Measurements from ENCODE around the gene CASS4. TPM values are rescaled to one million over a fixed set of nuclear protein-coding genes. Genes with fewer than 3 reads are reported as not detected.

CASS4 gene
- total RNA-seq, 6 experiments from 2014 or later, result 0.66 to 2.1 (median 0.83) TPM

GRCh38 chr20:56369179-56369578 lies 42.9 kb upstream of the CASS4 start:
- WGBS (ENCODE audit: insufficient coverage, low coverage, low lambda C conversion rate, missing lambda C conversion rate), result 100% methylated on average over 4 of the region's 4 CpGs
- no peak for TF ChIP-seq POLR2A (IDR thresholded peaks at IDR 0.05)
- TF ChIP-seq, protein P1, sequence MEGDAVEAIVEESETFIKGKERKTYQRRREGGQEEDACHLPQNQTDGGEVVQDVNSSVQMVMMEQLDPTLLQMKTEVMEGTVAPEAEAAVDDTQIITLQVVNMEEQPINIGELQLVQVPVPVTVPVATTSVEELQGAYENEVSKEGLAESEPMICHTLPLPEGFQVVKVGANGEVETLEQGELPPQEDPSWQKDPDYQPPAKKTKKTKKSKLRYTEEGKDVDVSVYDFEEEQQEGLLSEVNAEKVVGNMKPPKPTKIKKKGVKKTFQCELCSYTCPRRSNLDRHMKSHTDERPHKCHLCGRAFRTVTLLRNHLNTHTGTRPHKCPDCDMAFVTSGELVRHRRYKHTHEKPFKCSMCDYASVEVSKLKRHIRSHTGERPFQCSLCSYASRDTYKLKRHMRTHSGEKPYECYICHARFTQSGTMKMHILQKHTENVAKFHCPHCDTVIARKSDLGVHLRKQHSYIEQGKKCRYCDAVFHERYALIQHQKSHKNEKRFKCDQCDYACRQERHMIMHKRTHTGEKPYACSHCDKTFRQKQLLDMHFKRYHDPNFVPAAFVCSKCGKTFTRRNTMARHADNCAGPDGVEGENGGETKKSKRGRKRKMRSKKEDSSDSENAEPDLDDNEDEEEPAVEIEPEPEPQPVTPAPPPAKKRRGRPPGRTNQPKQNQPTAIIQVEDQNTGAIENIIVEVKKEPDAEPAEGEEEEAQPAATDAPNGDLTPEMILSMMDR (IDR thresholded peaks at IDR 0.05), result no peak
- Histone ChIP-seq H3K27ac (no peak overlapping the region), H3K36me3 (peaks cover 4 to 29% (median 12%) of the 10 kb centered on the region in 4 donors), H3K9me3 (no peaks in the 10 kb centered on the region), H3K27me3 (no peaks in the 10 kb centered on the region), H3K4me3 (no peak overlapping the region), H3K4me1 (no peaks in the 10 kb centered on the region)
- DNase-seq, result no peak
- intact Hi-C loops (cut with DNase I), result no loop called here
- ATAC-seq, result no peak

- DNase-seq, result no peak
- H3K27me3 ChIP-seq, result no peaks in the 10 kb centered on the region
- ATAC-seq, result no peak
- WGBS (ENCODE audit: insufficient coverage, low coverage, low lambda C conversion rate, missing lambda C conversion rate), result 92% methylated on average over 9 of the region's 11 CpGs
- H3K27ac ChIP-seq, result no peak overlapping the region
- intact Hi-C loops (cut with DNase I), result no loop called here
- H3K4me3 ChIP-seq, result no peak overlapping the region
- H3K4me1 ChIP-seq, result no peaks in the 10 kb centered on the region
- peaks cover 0 to 10% (median 5%) of the 10 kb centered on the region in 4 donors for H3K36me3 ChIP-seq
- no peak for TF ChIP-seq POLR2A (IDR thresholded peaks at IDR 0.05)
- TF ChIP-seq, protein P1 (IDR thresholded peaks at IDR 0.05), result no peak
- H3K9me3 ChIP-seq, result no peaks in the 10 kb centered on the region
Measured at GRCh38 chr20:56371977-56372376, 40.1 kb upstream of the CASS4 start.

DNA sequence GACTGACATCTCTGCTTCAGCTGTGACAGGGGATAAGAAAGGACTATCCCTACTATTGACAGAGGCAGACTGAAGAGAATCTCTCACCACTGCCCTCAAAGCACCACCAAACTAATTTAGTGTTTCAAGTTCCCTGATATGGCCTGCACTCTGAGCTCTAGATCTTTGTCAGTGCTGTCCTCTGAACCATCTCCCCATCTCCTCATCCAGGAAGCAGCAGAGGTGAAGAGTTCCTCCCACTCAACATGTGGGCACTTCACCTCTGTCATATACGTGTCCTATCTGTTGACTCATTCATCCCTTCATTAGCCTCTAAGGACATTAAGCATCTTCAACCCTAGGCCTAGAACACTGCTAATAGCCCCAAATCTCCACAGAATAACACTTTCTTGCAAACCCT lies 39.2 kb upstream of the CASS4 start:
- no peak for DNase-seq
- 54% methylated on average over 1 of the region's 1 CpG for WGBS (ENCODE audit: insufficient coverage, low coverage, low lambda C conversion rate, missing lambda C conversion rate)
- H3K9me3 ChIP-seq, result no peaks in the 10 kb centered on the region
- TF ChIP-seq, protein P1 (IDR thresholded peaks at IDR 0.05), result no peak
- TF ChIP-seq POLR2A (IDR thresholded peaks at IDR 0.05), result no peak
- H3K4me3 ChIP-seq, result no peak overlapping the region
- no peak for ATAC-seq
- peaks cover 0 to 4% (median under 1%) of the 10 kb centered on the region in 4 donors for H3K36me3 ChIP-seq
- no peaks in the 10 kb centered on the region for H3K27me3 ChIP-seq
- no peak overlapping the region for H3K27ac ChIP-seq
- no peaks in the 10 kb centered on the region for H3K4me1 ChIP-seq
- intact Hi-C loops (cut with DNase I), result no loop called here

GRCh38 chr20:56373942-56374341 lies 38.1 kb upstream of the CASS4 start:
- Histone ChIP-seq H3K9me3 (no peaks in the 10 kb centered on the region), H3K4me1 (no peaks in the 10 kb centered on the region), H3K4me3 (no peak overlapping the region), H3K27ac (no peak overlapping the region), H3K36me3 (peaks cover 0 to 4% (median 0%) of the 10 kb centered on the region in 4 donors), H3K27me3 (no peaks in the 10 kb centered on the region)
- DNase-seq (no peak), ATAC-seq (peak in 3 of 4 donors; percentile 48 to 93 (median 56))
- 27% methylated on average over 1 of the region's 1 CpG for WGBS (ENCODE audit: insufficient coverage, low coverage, low lambda C conversion rate, missing lambda C conversion rate)
- TF ChIP-seq, protein P1 (IDR thresholded peaks at IDR 0.05), result no peak
- no peak for TF ChIP-seq POLR2A (IDR thresholded peaks at IDR 0.05)
- intact Hi-C loops (cut with DNase I), result no loop called here

GRCh38 chr20:56376331-56376730 lies 35.7 kb upstream of the CASS4 start:
- intact Hi-C loops (cut with DNase I), result no loop called here
- WGBS (ENCODE audit: insufficient coverage, low coverage, low lambda C conversion rate, missing lambda C conversion rate), result 74% methylated on average over 2 of the region's 2 CpGs
- Histone ChIP-seq H3K27ac (no peak overlapping the region), H3K36me3 (no peaks in the 10 kb centered on the region), H3K27me3 (no peaks in the 10 kb centered on the region), H3K4me1 (no peaks in the 10 kb centered on the region), H3K9me3 (no peaks in the 10 kb centered on the region), H3K4me3 (no peak overlapping the region)
- ATAC-seq (no peak), DNase-seq (no peak)
- TF ChIP-seq, protein P1 (IDR thresholded peaks at IDR 0.05), result no peak
- TF ChIP-seq POLR2A (IDR thresholded peaks at IDR 0.05), result no peak

Data from right lobe of liver (tissue), 6 donors.